Measurements from ENCODE around the gene RBM20.

RBM20 gene

DNA sequence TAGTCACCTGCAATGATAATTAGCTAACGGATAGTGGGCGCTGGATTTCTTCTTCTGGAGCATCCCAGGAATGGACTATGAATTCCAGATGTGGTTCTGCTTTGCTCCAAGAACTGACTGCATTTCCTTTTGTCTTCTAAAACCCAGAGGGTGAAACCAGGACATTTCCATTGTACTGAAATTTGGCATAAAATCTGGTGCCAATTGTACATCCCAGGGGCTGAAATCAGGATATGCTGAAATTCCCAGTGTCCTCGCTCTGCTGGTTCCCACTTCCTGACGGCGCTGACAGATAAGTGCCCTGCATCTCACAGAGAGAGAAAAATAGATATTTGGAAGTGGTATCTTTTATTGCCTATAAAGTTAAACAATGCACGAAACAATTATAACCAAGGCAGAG lies 31.9 kb downstream of the RBM20 start:
- no peak for DNase-seq (ENCODE audit: low spot score)

DNA sequence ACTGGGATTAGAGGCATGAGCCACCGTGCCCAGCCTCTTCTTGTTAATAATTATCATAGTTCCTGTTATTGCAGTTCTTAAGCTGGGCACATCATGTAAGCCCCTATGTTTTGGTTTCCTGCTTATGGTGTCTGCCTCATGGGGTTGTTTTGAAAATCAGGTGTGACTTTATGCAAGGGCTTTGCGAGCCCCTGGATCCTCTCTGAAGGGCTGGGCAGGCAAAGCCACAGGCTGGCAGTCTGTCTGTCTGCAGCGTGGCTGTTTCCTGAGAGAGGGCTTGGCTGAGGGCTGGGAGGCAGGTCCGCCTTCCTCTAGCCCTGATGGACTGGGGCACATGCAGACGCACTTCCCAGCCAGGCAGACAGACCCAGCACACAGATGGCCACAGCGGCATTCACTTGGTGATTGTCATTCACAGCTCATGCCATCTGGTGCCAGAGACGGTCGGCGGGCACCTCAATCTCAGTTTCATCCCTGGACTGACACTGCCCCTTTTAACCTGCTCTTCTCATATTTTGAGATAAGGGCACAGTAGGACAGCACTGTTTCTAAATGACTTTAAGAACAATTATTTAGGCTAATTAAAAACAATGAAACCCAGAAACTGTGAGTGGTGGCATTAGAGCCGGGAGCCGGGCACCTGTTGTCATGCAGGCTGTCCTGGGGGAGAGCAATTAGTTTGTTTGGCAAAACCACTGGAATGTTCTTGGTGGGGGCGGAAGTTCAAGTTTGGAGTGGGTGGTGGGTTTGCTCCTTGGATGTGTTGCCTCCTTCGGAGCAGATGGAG lies 35.5 kb downstream of the RBM20 start:
- DNase-seq (ENCODE audit: low spot score): no peak

DNA sequence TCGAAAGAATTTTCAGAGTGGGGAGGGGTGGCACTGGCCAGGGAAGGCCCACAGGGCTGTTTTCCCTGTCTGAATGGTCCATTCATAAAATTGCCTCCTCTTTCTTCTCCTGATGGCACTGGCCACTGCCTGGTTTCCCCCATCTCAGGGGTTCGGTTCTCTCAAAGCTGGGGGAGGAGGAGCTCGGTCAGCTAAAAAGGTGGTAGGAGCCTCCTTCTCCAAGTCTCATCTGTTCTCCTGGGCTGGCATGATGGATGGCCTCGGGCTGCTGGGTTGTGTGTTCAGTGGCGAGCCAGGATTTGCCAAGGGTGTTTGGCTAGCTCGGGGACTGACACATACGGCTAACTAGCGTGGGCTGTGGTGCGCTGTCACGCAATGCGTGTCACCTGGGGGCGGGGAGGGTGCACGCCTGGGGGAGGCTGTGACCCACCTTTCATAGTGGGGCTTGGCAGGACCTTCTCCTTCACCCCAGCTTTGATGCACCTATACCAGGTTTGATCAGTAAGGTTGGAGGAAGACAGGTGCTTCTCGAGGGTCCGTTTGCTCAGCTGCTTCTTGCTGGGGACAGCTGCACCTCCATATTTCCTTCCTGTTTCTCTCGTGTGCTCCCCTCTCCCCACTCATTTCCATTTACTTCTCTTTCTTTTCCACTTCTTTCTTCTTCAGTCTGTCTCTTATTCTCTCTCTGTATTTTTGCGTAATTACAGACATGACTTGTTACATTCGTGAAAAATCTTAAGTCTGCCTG lies 36.3 kb downstream of the RBM20 start:
- no peak for DNase-seq (ENCODE audit: low spot score)

DNA sequence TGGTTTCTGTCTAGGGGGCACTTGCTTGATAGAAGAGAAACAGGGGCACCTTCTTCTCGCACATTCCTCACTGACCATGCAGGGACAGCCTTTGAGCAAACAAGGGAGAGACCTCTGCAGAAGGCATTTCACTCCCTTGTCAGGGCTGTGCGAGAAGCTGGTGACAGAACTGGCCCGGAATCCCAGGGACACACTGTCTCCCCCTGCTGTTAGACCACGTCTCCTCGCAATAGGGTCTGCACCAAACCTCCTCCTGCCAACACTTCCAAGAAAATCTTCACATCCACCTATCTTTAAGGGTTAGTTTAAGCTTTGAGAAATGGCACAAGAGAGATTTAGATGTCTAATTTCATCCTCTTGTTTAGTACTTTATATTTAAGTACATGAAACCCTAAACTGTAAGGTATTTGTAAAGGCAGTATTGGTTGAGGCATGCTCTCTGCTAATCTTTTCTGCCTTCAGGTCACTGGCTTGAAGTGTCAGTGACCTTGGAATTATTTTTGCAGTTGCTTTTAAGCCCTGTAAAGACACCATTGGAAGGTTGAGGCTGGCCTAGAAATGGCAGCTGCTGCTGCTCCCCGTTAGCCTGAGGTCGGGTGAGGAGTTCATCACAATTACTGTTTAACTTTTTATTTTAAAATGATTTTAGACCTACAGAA lies 37.0 kb downstream of the RBM20 start:
- DNase-seq (ENCODE audit: low spot score): no peak

DNA sequence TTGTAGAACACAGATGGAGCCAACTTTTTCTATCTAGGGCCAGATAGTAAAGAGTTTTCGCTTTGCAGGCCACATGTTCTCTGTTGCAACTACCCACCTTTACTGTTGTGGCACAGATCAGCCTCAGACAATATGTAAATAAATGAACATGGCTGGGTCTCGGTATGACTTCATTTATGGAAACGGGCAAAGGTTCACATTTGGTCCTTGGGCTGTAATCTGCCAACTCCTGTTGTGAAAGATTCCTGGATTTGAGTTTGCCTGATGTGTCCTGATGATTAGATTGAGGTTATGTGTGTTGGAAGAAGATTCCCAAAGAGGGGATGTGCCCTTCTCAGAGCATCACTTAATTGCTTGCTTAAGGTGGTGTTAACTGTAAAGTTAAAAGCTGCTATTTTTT lies 38.2 kb downstream of the RBM20 start:
- DNase-seq (ENCODE audit: low spot score): no peak

DNA sequence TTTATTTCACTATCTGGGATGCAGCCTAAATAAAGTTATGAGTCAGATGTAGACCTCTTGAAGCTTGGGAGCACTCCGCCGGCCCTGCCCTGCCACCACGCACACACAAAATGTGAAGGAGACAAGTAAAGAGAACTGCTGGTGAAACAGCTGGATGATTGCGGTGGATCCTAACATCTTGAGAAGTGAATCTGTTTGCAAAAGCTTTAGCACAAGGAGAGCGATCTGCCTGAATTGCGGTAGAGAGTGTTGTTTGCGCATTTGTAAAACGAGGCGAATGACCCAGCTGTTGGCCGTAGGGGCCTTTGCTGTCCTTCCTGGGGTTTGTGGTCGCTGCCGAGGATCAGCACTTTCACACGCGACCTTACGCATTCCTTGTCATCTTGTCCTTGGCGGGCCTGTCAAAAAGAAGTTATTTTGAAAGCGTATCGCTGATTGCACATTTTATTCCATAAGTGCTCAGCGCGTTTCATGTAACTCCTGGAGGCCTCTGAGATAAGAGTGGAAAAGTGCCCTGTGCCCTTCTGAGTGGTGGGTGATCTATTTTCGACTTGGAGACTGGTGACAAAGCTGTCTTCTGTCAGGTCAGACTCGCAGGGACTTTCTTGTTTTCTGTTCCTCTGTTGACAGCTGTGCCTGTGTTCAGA lies 40.8 kb downstream of the RBM20 start:
- DNase-seq (ENCODE audit: low spot score): no peak

DNA sequence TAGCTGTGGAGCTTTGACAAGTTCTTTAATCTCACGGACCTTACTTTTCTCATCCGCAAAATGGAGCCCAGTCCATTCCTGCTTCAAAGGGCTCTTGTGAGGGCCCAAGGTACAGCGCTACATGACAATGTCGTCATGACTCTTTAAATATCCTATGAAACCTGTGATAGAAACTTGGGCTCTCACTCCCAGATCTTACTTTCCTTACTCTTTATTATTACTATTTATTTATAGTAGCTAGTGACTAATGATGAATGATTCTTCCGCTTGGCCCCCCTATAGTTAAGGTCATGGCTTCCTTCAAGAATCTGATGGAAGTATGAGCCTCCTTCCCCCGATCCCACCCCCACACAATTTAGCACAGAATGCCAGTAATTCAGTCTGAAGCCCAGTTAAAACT lies 41.9 kb downstream of the RBM20 start:
- DNase-seq (ENCODE audit: low spot score): peak; percentile 42

DNA sequence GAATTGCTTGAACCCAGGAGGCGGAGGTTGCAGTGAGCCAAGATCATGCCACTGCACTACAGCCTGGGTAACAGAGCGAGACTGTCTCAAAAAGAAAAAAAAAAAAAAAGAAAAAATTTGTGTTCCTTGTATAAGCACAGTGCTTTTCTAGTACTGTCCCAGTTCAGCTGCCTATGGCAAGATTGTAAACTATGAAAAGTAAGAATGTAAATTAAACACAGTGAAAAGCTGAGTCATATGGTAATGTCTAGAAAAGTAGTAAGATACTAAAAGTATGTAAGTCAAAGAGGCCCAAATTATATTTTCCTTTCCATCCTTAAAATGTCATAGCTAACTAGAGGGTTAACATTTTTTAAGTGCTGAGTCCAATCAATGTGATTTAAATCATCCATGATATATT lies 42.8 kb downstream of the RBM20 start:
- no peak for DNase-seq (ENCODE audit: low spot score)

DNA sequence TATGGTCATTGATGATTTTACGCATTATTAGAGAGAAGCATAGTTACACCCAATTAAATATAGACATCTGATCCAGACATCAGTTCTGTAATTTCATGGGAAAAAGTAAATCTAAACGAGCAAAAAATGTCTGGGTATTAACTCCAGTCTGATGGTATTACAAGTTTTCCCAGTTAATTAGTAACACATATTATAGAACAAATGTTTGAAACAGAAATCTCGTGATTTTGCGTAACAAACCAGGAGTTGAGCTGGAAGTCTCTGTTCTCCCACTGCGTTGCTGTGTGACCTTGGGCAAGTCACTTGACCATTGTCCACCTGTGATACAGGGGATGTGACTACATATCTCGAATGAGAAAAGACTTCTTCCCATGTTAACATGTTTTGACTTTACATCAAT lies 43.3 kb downstream of the RBM20 start:
- DNase-seq (ENCODE audit: low spot score): no peak

DNA sequence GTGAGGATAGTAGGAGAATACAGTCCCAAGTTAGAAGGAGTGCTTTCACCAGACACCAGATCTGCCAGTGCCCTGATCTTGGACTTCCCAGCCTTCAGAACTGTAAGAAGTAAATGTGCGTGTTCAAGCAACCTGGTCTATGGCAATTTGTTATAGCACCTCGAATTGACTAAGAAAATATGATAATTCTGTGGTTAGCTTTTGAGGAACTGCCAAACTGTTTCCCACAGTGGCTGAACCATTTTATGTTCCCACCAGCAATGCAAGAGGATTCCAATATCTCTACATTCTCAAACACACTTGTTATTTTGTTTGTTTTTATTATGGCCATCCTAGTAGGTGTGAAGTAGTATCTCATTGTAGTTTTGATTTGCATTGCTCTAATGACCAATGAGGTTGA lies 47.0 kb downstream of the RBM20 start:
- DNase-seq (ENCODE audit: low spot score): no peak

DNA sequence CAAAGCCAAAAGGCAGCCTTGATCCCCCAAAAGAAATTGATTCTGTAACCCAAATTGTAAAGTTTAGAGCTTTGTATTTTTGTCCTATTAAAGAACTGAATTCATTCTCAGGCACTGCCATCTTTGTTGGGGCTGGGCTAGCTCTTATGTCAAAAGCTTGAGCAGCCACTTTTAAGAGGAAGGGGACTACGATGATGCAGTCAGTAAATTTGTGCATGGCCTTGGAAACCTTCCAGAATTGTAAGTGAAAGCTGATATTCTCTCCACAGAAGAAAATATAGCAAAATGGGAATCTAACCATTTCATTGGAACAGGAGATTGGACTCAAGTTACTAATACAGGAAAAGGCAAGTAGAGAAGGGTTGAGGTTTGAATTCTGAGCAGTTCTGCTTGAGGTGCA lies 50.1 kb downstream of the RBM20 start:
- DNase-seq (ENCODE audit: low spot score): no peak

DNA sequence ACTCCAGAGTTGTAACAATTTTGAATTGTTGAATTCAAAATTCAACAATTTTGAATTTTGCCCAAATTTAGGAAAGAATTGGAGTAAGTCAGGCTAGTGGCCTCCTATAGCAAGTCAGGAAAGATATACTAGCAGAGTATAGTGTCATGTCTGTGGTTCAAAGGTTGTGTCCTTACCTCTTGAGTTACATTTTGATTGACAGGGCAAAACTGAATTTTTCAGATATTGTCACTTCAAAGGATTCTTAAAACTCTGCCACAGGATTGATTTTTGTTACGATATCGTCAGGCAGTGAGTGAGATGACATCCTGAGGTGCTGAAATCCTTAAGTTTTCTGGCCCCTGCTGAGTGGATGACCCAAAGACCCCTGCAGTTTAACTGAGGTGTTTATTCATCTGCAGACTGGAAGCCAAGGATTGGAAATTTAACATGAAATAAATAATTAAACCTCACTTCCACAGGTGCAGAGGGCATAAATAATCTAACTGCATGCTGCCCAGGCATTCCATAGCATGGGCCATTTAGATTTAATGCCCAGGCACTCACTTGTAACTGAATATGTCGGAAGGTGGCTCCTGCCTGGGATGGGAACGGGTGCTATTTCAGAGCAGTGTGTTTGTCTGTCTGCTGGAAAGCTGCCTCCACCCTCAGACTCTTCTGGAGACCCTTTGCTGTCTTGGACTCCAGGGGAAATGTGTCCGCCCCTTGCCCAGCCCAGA lies 50.8 kb downstream of the RBM20 start:
- DNase-seq (ENCODE audit: low spot score): no peak

DNA sequence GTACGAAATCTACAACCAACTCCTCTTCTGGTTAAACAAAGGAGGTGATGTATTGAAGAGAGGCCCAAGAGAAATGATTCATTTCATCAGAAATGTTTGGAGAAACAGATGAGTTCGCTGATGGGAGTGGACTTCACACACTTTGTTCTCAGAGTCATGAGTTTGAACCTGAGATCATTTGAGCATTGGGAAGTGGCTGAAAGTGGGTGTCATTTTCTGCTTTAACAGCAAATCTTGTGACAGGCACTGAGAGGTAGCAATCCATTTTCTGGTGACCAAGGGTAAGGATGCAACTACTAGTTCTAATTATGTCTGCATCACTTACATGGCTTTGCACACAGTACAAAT lies 51.4 kb downstream of the RBM20 start:
- no peak for DNase-seq (ENCODE audit: low spot score)

DNA sequence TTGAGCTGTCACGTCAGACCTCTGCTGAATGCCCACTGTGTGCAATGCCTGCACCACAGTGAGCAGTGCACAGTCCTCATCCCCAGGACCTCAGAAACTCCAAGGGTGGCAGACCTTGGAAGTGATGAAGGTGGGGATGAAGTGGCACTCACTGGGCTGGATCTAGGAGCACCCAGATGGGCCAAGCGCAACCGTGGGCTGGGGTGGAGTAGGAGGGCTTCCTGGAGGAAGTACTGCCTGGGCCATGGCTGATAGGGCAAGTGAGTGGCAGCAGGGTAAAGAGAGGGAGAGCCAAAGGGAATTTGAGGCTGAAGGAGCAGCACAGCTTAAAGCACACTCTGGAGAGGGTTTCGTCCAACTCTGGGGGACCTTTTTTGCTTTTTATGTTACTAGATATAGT lies 52.3 kb downstream of the RBM20 start:
- no peak for DNase-seq (ENCODE audit: low spot score)

DNA sequence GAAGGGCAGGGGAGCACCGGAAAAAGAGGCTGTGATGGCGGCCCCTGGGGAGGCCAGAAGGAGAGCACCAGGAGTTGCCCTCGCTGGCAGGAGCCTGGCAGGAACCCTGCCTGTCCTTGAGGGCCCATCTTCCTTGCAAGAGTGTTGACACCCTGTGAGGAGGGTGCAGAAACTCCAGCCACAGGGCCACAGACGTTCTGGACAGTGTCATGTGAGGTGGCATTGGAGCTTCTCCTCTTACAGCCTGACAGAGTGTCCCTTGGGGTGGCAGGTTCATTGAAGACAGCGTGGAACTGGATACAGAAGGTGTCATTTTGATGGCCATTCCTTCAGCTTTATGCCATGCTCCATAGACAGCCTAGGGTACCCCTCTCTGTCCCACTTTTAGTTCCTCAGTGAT lies 54.2 kb downstream of the RBM20 start:
- DNase-seq (ENCODE audit: low spot score): no peak

DNA sequence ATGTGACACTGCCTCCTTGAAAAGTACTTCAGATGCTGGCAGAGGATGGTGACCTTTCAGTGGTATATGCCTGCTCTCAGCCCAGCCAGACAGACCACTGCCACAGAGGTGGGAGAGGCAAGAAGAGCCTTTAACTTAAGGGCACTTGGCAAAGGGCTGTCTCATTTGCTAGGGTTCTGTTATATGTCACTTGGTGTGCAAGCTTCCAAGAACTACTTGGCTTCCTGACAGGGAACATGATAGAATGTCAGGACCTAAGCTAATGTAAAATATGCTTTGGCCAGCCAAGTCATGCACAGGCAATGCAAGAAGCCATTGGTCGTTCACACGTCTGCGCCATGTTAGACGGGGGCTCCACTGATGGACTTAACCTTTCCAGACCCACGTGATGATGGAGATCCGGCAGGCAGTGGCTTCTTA lies 54.7 kb downstream of the RBM20 start:
- DNase-seq (ENCODE audit: low spot score): no peak

DNA sequence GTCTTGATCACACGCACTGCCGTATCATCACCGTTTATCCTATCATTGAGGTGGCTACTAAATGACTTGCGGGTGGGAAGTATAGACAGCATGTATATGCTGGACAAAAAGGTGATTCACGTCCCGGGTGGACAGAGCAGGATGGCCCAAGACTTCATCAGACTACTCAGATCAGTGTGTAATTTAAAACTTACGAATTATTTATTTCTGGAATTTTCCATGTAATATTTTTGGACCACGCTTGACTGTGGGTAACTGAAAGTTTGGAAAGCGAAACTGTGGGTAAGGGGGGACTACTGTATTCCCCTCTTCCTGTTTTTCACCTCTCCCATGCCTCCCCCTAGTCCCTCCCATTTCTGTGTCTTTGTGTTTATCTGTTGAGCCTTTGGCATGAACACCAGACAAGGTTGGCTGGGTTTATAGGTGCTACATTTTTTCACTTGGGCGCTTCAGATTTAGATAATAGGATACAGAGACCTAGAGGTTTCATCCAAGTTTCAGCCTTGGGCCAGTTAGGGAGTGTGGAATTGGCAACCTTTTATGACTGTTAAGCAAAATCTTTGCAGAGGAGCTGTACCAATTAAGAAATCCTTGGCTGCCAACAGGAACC lies 55.8 kb downstream of the RBM20 start:
- DNase-seq (ENCODE audit: low spot score): no peak

DNA sequence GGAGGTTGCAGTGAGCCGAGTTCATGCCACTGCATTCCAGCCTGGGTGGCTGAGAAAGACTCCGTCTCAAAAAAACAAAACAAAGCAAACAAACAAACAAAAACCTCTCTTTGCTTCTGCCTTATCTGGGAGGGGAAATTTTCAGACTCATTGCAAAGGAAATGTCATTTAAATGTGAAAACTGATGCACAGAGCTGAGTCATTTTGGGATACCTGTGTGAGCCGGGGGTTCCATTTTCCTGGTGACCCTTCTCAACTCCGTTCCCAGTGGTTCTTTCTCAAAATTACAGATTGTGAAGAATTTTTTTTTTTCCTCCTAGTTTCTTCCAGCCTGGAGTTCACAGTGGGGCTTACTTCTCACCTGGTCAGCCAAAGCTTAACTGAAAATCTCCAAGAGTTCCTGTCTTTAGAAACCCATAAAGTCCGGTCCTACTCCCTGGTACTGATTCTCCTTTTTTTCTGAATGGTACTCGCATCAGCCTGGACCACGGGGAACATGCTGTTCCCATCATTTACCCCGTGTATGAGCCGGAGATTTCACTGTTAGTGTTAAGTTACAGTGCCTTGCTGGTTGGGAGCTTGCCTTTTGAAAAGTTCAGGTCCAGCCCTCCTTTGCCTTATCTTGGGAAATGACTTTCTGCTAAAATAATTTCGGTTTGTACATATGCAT lies 56.9 kb downstream of the RBM20 start:
- DNase-seq (ENCODE audit: low spot score): no peak

DNA sequence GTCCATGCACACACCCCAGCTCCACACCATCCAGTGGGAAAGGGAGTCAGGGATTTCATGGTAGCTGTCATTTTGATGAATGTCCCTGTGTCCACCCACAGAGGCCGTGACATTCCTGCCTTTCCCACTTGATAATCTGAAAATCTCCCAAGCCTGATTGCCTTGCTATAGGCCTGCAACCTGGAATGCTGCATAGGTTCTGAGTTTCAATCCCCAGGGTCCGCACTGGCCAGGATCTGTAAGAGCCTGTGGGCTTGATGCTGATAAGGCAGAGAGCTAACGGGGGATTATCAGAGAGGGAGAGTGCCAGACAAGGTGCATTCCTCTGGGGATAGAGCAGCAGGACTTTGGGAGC lies 57.5 kb downstream of the RBM20 start:
- DNase-seq (ENCODE audit: low spot score): no peak

DNA sequence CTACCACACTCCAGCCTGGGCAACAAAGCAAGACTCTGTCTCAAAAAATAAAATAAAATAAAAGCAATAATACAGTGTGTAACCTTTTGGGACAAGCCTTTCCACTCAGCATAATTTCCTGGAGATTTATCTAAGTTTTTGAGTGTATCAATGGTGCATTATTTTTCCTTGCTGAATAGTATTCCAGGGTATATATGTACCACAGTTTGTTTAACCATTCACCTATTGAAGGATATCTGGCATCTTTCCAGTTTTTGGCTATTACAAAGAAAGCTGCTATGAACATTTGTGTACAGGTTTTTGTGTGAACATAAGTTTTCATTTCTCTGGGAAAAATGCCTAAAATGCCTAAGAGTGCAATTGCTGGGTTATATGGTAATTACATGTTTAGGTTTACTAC lies 59.9 kb downstream of the RBM20 start:
- no peak for DNase-seq (ENCODE audit: low spot score)

DNA sequence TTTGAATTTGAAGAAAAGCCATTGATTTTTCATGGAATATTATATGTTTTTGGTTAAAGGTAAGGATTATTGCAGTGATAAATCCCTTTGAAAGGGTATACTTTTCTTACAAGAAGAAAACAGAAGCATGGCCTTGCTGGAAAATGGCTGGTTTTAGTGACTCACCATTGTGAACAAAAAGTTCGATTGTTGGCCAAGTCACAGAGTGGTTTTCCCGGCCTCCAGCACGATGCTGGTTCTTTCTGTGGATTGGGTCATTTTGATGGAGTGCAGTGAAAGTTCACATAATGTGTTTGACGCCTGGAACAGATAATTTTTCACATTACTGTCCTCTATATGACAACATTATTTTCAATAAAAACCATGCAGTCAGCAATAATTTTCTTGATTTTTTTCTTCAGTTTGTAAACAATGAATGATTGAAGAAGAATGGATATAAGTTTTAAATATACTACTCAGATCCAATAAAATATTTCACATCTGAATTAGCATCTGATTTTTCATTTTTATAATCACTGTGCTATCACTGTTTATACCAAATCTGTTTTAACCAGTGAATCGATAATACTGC lies 60.9 kb downstream of the RBM20 start:
- DNase-seq (ENCODE audit: low spot score): no peak
